IPS-NIHi7 (cell line): ENCODE measurements around the gene ADD2.
"Not testable (repeated sequence)": the region's sequence is repeated elsewhere in the genome, so short reads cannot be mapped to it uniquely, and the experiment has no call there.

Experiments
- DNase-seq: peaks from one replicate; pipeline ENCODE4 v3.0.0; 2012; ENCODE audit warnings: mixed read lengths; ENCODE audit errors: extremely low spot score

The ADD2 gene

DNA sequence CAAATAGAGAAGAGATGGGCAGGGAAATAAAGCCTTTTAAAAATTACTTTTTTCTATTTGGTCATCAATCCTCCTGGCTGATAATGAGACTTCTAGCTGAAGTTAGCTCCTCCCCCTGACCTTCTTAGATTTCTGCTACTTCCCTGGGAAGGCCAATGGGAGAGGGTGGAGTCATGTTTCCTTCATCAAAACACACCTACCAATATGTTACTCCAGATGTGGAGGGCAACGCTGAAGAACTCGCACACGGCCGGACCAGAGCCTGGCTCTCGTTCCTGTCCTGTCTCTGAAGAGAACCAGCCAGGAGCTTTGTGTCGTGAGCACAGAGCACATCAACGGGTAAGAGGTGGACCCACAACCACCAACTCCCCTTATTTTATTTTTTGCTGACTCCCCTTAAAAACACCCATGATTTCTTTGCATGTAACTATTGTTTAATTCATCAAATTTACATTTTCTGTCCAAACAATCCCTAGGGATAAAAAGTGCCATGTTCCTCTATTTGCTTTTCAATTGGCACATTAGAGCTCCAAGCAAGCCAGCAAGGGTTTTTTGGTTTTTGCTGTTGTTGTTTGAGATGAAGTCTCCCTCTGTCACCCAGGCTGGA is 94.9 kb downstream of the ADD2 start:
- DNase-seq: peak; percentile 30

DNA sequence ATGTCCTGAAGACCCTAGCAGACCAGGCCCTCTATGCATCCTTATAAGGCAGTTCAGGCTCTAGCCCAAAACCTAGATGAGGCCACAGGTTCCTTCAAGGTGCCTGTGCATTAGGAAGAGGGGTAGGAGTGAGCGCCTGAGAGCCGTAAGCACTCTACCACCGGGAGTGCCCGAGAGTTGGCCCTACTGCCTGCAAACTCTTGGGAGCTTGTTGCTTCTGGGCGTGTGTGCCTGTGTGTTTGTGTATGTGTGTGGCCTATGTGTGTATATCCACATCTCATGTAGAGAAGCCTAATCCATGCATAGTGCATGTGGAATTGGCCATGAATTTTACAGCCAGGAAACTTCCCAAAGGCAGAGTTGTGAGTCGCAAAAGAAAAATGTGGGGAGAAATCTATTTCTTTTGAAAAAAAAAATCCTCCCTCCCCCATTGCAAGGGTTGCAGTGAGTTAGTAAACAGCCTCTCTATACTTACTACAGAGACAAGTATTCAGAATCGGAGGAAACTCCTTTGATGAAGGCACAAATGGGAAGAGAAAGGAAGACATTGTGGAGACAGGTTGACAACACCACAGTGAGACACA is 96.8 kb downstream of the ADD2 start:
- DNase-seq: no peak

- no peak for DNase-seq
Observed at GRCh38 chr2:70670626-70671025, 97.4 kb downstream of the ADD2 start.

DNA sequence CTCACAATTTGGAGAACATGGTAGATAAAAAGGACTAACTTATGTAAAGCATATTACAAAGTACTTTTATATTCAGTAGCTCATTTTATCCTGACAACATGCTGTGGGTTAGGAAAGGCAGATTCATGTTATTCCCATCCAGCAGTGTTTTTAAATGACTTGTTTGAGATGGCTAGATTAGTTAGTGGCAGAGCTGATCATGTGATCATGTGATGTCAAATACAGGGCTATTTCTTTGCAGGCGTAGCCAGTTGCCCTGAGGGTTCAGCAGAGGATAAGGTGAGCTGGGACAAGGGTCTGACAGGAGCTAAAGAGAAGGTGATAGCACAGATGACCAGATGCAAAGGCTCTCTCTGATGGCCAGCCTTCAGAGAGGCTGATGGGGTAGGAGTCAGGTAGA is 97.8 kb downstream of the ADD2 start:
- DNase-seq: no peak

DNA sequence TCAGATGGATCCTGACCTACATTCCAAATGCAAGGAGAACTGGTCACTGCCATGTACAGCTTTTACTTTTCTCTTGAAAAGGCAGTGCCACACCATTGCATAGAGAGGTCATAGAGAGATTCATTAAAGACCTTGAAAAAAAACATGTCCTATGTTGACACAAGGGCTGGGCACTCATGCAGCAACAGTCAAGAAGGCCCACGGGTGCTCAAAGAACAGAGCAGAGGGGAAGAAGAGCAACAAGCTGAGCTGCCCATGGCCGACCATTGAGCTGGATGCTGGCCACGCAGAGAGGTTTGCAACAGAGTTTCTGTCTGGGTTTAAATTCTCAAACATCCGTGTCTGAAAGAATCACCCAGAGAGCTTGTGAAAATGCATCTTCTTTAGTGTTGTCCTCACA is 99.1 kb downstream of the ADD2 start:
- DNase-seq: no peak

DNA sequence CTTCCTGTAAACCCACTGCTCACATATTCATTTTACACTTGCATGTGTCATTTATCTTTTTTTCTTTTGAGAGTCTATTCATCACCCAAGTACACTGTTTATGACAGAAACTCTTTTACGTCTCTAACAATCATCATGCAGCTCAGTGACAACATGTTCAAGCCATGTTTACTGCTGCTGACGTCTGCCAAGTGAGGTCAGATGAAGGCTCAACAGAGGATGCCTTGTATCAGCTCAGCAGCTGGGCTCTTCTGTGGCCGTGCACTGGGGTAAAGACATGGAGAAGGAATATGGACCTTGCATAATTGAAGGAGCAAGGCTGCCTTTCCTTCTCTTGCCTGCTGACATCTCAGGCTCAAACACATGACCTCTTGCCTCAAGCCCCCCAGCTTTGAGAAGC is 99.6 kb downstream of the ADD2 start:
- no peak for DNase-seq

- DNase-seq: no peak
Observed at GRCh38 chr2:70664525-70664924, 103.5 kb downstream of the ADD2 start.

- no peak for DNase-seq
Observed at GRCh38 chr2:70663411-70663810, 104.6 kb downstream of the ADD2 start.

DNA sequence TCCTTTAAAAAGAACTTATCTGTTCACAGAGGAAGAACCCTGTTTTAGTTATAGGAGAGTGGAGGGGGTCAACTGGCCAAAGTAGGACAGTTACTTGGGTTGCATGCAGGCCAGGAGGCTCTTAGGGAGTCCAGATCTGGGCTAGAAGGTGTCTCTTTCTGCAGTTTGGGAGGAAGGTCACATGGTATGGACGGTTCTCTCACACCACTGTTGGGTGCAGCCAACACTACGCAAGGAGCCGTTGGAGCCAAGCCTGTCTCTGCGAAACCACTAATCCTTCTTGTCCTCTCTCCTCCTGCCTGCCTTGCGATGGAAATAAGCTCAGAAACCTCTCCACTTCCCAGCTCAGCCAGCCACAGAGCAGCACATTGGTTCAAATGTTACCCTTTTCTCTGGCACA is 108.4 kb downstream of the ADD2 start:
- no peak for DNase-seq

DNA sequence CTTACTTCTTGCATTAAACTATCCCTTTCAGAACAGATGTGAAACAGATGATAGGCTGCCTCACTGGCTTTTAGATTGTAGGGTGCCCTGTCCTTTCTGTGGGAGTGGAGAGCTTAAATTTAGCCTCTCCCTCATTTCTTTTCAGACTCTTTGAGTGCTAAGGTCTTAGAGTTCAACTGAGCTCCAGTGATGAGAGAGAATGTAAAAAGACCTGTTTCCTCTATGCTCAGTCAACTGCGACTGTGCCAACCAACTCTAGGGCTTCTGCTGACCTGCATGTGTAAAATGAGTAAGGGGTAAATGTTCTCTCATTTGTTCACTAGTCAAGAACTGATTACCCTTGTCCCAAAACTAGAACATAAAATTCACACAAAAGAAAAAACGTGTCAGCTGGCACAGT is 109.5 kb downstream of the ADD2 start:
- DNase-seq: no peak

DNA sequence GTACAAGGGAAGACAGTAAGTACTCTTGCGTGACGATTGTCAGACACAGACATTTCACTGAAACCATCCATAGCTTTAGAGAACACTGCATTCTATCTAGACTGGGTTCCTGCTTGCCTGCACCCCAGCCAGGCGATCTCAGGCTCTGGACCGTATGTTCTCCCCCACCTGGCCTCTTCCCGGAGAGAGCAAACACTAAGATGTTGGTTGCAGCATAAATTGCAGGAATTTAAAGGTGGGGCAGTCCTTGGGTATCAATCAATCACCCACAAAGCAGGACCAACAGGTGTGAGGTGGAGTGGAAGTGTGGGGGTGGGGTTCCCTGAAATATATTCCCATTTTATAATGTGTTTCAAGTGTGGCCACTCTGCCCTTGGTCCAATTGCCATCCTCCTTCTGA is 110.8 kb downstream of the ADD2 start:
- DNase-seq: no peak

GRCh38 chr2:70656421-70657010 is 111.5 kb downstream of the ADD2 start:
- DNase-seq: no peak

- DNase-seq: no peak
Observed at GRCh38 chr2:70655786-70656185, 112.2 kb downstream of the ADD2 start.

- DNase-seq: not testable (repeated sequence)
Observed at GRCh38 chr2:70655211-70655610, 112.8 kb downstream of the ADD2 start.

- DNase-seq: no peak
Observed at GRCh38 chr2:70651727-70652126, 116.3 kb downstream of the ADD2 start.

GRCh38 chr2:70651014-70651413 is 117.0 kb downstream of the ADD2 start:
- no peak for DNase-seq

GRCh38 chr2:70648961-70649360 is 119.0 kb downstream of the ADD2 start:
- DNase-seq: no peak

- peak; percentile 79 for DNase-seq
Observed at GRCh38 chr2:70647873-70648481, 120.0 kb downstream of the ADD2 start.

GRCh38 chr2:70646420-70646818 is 121.6 kb downstream of the ADD2 start:
- DNase-seq: no peak

- DNase-seq: no peak
Observed at GRCh38 chr2:70645733-70646419, 122.1 kb downstream of the ADD2 start.

DNA sequence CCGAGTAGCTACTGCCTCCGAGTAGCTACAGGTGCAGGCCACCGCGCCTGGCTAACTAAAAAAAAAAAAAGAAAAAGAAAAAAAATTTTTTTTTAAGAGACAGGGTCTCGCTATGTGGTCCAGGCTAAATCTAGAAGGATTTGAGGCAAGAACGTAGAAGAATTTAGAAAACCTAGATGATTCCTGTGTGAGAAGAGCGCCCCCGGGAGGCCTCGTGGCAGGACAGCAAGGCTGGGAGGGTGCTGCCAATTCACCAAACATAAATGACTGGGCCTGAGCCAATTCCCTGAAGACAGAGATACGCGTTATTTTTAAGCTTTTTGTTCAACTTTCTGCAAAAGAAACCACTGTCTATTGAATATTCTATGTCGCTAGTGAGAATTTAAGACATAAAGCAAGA is 124.3 kb downstream of the ADD2 start:
- peak; percentile 71 for DNase-seq

- DNase-seq: no peak
Observed at GRCh38 chr2:70641263-70641784, 126.7 kb downstream of the ADD2 start.
